WI38 (cell line): ENCODE results near the gene MYADML2.

Experiments
- H3K4me3 ChIP-seq: 2 replicates; pipeline ENCODE4 v1.5.1; 2011; ENCODE audit warnings: low read depth, mild to moderate bottlenecking, control low read depth, low read length
- CTCF ChIP-seq: IDR thresholded peaks from 2 replicates; pipeline ENCODE4 v1.5.1; 2012; ENCODE audit warnings: low read depth, mild to moderate bottlenecking, control low read depth, low read length

The MYADML2 gene

GRCh38 chr17:81964081-81964849 is 17.2 kb upstream of the MYADML2 start:
- TF ChIP-seq CTCF = no peak
- H3K4me3 ChIP-seq = no peak overlapping the region

- no peak for TF ChIP-seq CTCF
- no peak overlapping the region for H3K4me3 ChIP-seq
Measured at GRCh38 chr17:81962499-81963441, 15.7 kb upstream of the MYADML2 start.

GRCh38 chr17:81961521-81962498 is 14.8 kb upstream of the MYADML2 start:
- no peak overlapping the region for H3K4me3 ChIP-seq
- no peak for TF ChIP-seq CTCF

GRCh38 chr17:81961087-81961511 is 14.1 kb upstream of the MYADML2 start, which contains the start of gene NOTUM:
Gene NOTUM, minus strand, starts transcription at chr17:81961187. Its CDS starts 278 bp downstream, at chr17:81960909.
- no peak for TF ChIP-seq CTCF
- peak within 1 kb of the TSS; percentile 30; the same call in 1 of the 2 replicates for H3K4me3 ChIP-seq

GRCh38 chr17:81960130-81960958 is 13.3 kb upstream of the MYADML2 start:
- peak overlapping the region; percentile 30; the same call in 1 of the 2 replicates for H3K4me3 ChIP-seq
- TF ChIP-seq CTCF = no peak
